Measurements from ENCODE around the gene ADCY5.

ADCY5 gene

GRCh38 chr3:123397921-123398785, 50.7 kb downstream of the ADCY5 start:
- TF ChIP-seq ZNF274 (IDR thresholded peaks at IDR 0.05; ENCODE audit: low read depth, low read length): no peak
- no peak overlapping the region for H3K4me3 ChIP-seq (ENCODE audit: low read length)

- no peak overlapping the region for H3K4me3 ChIP-seq (ENCODE audit: low read length)
- TF ChIP-seq ZNF274 (IDR thresholded peaks at IDR 0.05; ENCODE audit: low read depth, low read length): no peak
Measured at GRCh38 chr3:123397050-123397590, 51.8 kb downstream of the ADCY5 start.

DNA sequence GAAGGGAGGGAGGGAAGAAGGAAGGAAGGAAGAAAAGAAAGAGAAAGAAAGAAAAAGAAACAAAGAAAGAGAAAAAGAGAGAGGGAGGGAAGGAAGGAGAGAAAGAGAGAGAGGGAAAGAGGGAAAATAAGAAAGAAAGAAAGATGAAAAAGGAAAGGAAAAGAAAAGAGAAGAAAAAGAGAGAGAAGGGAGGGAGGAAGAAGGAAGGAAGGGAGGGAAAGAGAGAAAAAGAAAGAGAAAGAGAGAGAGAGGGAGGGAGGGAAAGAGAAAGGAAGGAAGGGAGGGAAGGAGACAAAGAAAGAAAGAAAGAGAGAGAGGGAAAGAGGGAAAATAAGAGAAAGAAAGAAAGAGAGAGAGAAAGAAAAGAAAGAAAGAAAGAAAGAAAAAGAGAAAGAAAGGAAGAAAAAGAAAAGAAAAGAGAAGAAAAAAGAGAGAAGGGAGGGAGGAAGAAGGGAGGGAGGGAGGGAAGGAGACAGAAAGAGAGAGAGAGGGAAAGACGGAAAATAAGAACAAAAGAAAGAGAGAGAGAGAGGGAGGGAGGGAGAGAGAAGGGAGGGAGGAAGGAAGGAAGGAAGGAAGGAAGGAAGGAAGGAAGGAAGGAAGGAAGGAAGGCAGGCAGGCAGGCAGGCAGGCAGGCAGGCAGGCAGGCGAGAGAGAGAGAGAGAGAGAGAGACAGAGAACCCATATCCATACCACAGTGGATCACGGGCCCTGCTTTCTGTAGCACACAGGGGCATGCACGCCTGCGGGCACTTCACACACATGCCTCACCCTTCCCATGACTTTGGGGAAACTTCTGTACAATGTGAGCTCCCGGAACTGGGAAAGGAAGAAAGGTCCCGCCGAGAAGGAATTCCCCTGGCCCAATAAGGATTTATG, 52.5 kb downstream of the ADCY5 start:
- TF ChIP-seq ZNF274 (IDR thresholded peaks at IDR 0.05; ENCODE audit: low read depth, low read length): no peak
- no peak overlapping the region for H3K4me3 ChIP-seq (ENCODE audit: low read length)

DNA sequence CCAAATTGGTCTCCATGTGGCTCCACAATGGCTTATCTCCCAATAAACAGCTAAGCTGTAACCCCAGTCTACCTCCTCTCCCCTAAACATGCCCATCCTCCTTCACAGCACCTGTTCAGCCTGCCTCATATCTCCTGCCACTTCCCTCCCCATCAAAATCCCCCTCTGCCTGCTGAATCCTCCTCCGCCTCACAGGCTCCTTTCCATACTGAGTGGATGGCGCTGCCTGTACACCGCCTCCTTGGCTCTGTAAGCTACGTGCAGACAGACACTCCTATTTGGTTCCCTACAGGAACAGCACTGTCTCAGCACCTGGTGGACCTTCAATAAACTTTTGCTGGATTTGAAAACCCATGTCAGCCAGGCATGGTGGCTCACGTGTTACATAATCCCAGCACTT, 53.7 kb downstream of the ADCY5 start:
- no peak for TF ChIP-seq ZNF274 (IDR thresholded peaks at IDR 0.05; ENCODE audit: low read depth, low read length)
- no peak overlapping the region for H3K4me3 ChIP-seq (ENCODE audit: low read length)

GRCh38 chr3:123394391-123395020, 54.4 kb downstream of the ADCY5 start:
- no peak overlapping the region for H3K4me3 ChIP-seq (ENCODE audit: low read length)
- TF ChIP-seq ZNF274 (IDR thresholded peaks at IDR 0.05; ENCODE audit: low read depth, low read length): no peak

GRCh38 chr3:123392871-123393620, 55.8 kb downstream of the ADCY5 start:
- TF ChIP-seq ZNF274 (IDR thresholded peaks at IDR 0.05; ENCODE audit: low read depth, low read length): no peak
- no peak overlapping the region for H3K4me3 ChIP-seq (ENCODE audit: low read length)

GRCh38 chr3:123392368-123392767, 56.5 kb downstream of the ADCY5 start:
- TF ChIP-seq ZNF274 (IDR thresholded peaks at IDR 0.05; ENCODE audit: low read depth, low read length): no peak
- H3K4me3 ChIP-seq (ENCODE audit: low read length): no peak overlapping the region

- no peak overlapping the region for H3K4me3 ChIP-seq (ENCODE audit: low read length)
- no peak for TF ChIP-seq ZNF274 (IDR thresholded peaks at IDR 0.05; ENCODE audit: low read depth, low read length)
Measured at GRCh38 chr3:123390865-123391600, 57.9 kb downstream of the ADCY5 start.

- no peak overlapping the region for H3K4me3 ChIP-seq (ENCODE audit: low read length)
- TF ChIP-seq ZNF274 (IDR thresholded peaks at IDR 0.05; ENCODE audit: low read depth, low read length): no peak
Measured at GRCh38 chr3:123389628-123389918, 59.3 kb downstream of the ADCY5 start.

- no peak for TF ChIP-seq ZNF274 (IDR thresholded peaks at IDR 0.05; ENCODE audit: low read depth, low read length)
Measured at GRCh38 chr3:123388811-123389627, 59.9 kb downstream of the ADCY5 start.

DNA sequence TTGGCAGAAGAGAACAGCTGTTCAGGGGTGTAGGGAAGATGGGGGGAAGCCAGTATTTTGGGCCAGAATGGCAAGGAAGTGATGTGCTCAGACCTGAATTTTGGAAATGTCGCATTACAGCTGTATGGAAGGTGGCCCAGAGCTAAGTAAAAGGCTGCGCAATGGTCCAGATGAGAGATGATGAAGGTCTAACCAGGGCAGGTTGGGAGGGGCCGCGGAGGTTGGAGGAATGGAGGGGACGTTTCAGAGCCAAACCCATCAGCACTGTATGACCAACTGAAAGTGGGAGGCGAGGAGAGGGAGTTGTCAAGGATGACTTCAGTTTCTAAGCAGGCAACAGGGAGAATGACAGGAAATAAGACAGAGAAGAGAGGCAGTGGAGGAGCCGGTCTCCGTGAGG, 60.8 kb downstream of the ADCY5 start:
- no peak for TF ChIP-seq ZNF274 (IDR thresholded peaks at IDR 0.05; ENCODE audit: low read depth, low read length)
- no peak overlapping the region for H3K4me3 ChIP-seq (ENCODE audit: low read length)

More at GRCh38 chr3:123388811-123389627, 59.9 kb downstream of the ADCY5 start:
- no peak overlapping the region for H3K4me3 ChIP-seq (ENCODE audit: low read length)

- TF ChIP-seq ZNF274 (IDR thresholded peaks at IDR 0.05; ENCODE audit: low read depth, low read length): no peak
- H3K4me3 ChIP-seq (ENCODE audit: low read length): no peak overlapping the region
Measured at GRCh38 chr3:123387532-123387931, 61.4 kb downstream of the ADCY5 start.

All from GM08714 (cell line).